GM12873 (cell line): ENCODE results near the gene TPT1.

Experiments used
- TF ChIP-seq, protein P1 (sequence below): IDR thresholded peaks from 2 replicates; pipeline ENCODE4 v1.5.1; 2012; ENCODE audit warnings: low read depth, mild to moderate bottlenecking, moderate library complexity, low read length, control low read depth; ENCODE audit not compliant: insufficient read depth; ENCODE audit errors: missing control alignments

The TPT1 gene

DNA sequence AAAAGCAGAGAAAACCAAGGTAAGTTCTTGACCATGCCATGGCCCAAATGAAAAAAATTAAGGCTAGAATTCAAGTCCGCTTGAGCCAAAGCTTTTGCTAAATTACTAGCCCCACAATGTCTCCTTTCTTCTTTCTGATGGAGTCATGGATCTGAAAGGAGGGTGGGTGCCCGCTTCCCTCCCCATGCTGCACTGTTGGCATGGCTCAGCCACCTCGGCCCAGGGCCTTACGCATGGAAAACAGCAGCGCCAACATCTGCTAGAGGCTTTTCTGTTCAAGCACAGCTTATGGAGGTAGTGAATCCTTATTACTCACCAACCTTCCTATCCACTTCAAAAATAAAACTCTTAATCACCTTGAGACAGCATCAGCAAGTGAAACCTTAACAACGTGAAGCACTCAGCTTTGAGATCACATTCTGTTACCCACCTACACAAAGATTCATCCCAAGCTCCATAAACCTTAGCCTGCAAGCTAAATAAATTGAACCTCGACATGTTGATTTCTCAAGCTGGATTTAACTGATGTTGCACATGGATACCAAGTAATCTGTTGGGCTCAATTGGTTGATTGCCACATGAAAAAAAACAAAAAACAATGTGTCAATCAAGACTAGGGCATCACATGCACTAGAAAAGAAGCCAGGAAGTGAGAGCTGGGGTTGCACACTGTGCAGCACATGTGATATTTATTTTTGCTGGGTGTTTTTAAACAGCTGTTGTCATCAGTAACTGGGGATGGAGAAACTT is 43.4 kb downstream of the TPT1 start:
- TF ChIP-seq, protein P1, sequence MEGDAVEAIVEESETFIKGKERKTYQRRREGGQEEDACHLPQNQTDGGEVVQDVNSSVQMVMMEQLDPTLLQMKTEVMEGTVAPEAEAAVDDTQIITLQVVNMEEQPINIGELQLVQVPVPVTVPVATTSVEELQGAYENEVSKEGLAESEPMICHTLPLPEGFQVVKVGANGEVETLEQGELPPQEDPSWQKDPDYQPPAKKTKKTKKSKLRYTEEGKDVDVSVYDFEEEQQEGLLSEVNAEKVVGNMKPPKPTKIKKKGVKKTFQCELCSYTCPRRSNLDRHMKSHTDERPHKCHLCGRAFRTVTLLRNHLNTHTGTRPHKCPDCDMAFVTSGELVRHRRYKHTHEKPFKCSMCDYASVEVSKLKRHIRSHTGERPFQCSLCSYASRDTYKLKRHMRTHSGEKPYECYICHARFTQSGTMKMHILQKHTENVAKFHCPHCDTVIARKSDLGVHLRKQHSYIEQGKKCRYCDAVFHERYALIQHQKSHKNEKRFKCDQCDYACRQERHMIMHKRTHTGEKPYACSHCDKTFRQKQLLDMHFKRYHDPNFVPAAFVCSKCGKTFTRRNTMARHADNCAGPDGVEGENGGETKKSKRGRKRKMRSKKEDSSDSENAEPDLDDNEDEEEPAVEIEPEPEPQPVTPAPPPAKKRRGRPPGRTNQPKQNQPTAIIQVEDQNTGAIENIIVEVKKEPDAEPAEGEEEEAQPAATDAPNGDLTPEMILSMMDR: no peak

DNA sequence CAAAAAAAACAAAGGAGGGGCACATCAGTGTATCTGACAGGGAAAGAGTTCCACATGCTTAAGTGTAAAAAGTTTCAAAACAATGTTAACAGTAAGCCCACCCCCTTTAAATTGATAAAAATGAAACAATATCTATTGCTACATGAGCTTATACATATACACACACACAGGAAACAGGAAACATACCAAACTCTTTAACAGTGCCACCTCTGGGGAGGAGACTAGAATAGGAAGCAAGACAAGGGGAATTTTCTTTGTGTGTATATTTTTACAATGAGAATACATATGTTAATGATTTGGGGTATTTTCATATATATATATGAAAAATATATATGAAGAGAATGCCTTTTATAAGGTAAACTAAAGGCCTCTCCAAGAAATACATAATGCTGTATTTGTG is 44.7 kb downstream of the TPT1 start:
- TF ChIP-seq, protein P1: no peak

DNA sequence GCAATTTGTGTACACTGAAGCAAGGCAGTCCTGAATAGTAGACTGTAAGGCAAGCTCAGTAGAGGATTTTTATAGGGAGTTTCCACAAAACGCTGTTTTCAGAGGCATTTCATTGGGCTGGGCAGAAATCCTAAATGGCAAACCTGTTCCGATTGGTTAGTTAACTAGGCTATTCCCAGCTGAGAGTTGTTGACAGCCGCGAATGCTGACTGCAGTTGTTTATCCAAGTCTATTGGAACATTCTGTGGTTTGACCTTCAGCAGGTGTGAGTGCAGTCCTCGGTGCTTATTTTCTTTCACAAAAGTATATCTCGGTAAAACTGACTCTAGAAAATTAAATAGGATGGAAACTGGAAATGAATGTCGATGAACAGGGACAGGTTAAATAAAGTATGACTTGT is 45.4 kb downstream of the TPT1 start:
- TF ChIP-seq, protein P1: no peak

DNA sequence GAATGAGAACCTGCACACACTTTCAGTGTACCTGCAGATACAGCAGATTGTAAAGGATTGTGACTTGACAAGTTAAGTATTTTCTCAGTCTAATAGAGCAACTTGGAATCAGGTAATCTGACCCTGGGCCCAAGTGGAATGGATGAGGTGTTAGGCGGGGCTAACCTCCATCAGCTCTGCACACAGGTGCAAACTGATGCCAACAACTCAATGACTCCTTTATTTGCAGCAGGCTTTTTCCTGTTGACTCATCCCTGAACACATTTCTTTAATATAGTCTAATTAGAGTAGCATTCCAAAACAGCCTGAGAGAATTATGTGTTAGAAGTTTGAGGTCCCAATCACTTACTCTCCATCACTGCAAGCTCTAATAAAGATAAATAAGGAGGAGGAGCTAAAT is 48.8 kb downstream of the TPT1 start:
- TF ChIP-seq, protein P1: no peak

- TF ChIP-seq, protein P1: no peak
These were observed 50.9 kb downstream of the TPT1 start for GRCh38 chr13:45289936-45290563.
